Heart left ventricle (tissue), 16 donors: Measurements from ENCODE around the gene C2. TPM values are rescaled to one million over a fixed set of nuclear protein-coding genes. Genes with fewer than 3 reads are reported as not detected.

Experiments
- ATAC-seq, 4 donors: fragments of 200-7000 bp; cut with Tn5 transposase; one replicate each; pipeline ENCODE4 v1.9.1; 2020 to 2022; ENCODE audit warnings: moderate library complexity in 4 of 4, mild to moderate bottlenecking in 3 of 4, moderate number of reproducible peaks in 1 of 4
- DNase-seq, 5 donors: peaks; one replicate each; pipeline ENCODE4 v3.0.0-alpha.2; 2020
- H3K27ac ChIP-seq, 12 donors: fragments of 200-600 bp; sonication (generic) in 4 of 12; one replicate each; pipeline versions ENCODE4 v1.5.0 to v1.8.0; 2016 to 2022; ENCODE audit warnings: mild to moderate bottlenecking in 2 of 12
- H3K27me3 ChIP-seq, 9 donors: fragments of 200-600 bp; sonication (generic) in 2 of 9; one replicate each; pipeline versions ENCODE4 v1.5.1 to v1.8.0; 2016 to 2022; ENCODE audit warnings: mild to moderate bottlenecking in 3 of 9
- H3K36me3 ChIP-seq, 9 donors: fragments of 200-600 bp; sonication (generic) in 2 of 9; one replicate each; pipeline versions ENCODE4 v1.5.0 to v1.8.0; 2018 to 2022; ENCODE audit warnings: mild to moderate bottlenecking in 2 of 9
- H3K4me1 ChIP-seq, 12 donors: fragments of 200-600 bp; sonication (generic) in 4 of 12; one replicate each; pipeline versions ENCODE4 v1.5.0 to v1.8.0; 2016 to 2022; ENCODE audit warnings: mild to moderate bottlenecking in 3 of 12
- H3K4me3 ChIP-seq, 12 donors: fragments of 200-600 bp; sonication (generic) in 4 of 12; one replicate each; pipeline versions ENCODE4 v1.5.0 to v1.8.0; 2017 to 2022; ENCODE audit warnings: mild to moderate bottlenecking in 9 of 12, moderate library complexity in 4 of 12
- H3K9me3 ChIP-seq, 12 donors: fragments of 200-600 bp; sonication (generic) in 4 of 12; one replicate each; pipeline versions ENCODE4 v1.5.0 to v1.8.0; 2016 to 2022; ENCODE audit warnings: mild to moderate bottlenecking in 1 of 12
- CTCF ChIP-seq, 12 donors: fragments of 200-600 bp; sonication (generic) in 4 of 12; IDR thresholded peaks; one replicate each; pipeline versions ENCODE4 v1.5.0 to v1.8.0; 2018 to 2022; ENCODE audit warnings: antibody characterized with exemption in 12 of 12, mild to moderate bottlenecking in 5 of 12
- POLR2A ChIP-seq, 2 donors: fragments of 450-650 bp; IDR thresholded peaks; one replicate each; pipeline ENCODE4 v1.6.1; 2017; ENCODE audit warnings: antibody characterized with exemption in 2 of 2, mild to moderate bottlenecking in 2 of 2, moderate library complexity in 2 of 2
- WGBS, 4 donors: extraction: QIAGEN DNeasy Blood & Tissue Kit in 2 of 4; methylation state at CpG; one replicate each; pipeline versions ENCODE4 v1.1.5 to v1.1.7; 2013 to 2018; 5-methylcytosine and 5-hydroxymethylcytosine counted together
- intact Hi-C, 10 donors: fragments of 100-400 bp; cut with DNase I; formaldehyde crosslinking; loops; one replicate each; pipeline versions ENCODE4 v1.11.1 to v1.14.2; 2022
- polyA plus RNA-seq, 2 donors: library from polyadenylated mRNA; stranded (reverse); fragments of 200-250 nt; gene quantifications; one replicate each; pipeline ENCODE4 v1.2.3, GENCODE V29; 2013
- total RNA-seq, 9 donors: library from RNA; depleted of rRNA in 2 of 9; stranded (reverse); fragments of >200 nt in 2 of 9; fragmentation: NEBNext Ultra II Directional in 3 of 9; extraction: Animal tissue kit (Norgen Biotek cat#: 25700) in 3 of 9; gene quantifications; one replicate each; pipeline versions ENCODE4 v1.1.0 to v1.2.4, GENCODE V29; 2016 to 2023
- donor health status: ischemic (EF 13 %, LVEDD 7.1; RV severe dilation, severe dysfunction).
- donor health status: healthy with polysubstance abuse.
- donor health status: DM: no; HTN: yes; CAD: no.
- donor health status: DM: no; HTN: no; CAD: no.
- donor health status: ischemic (EF 25% LVEDD 6.9; RV normal size, moderate dysfunction).
- donor health status: ischemic (EF 25% LVEDD 5.7; RV mildly dilated, moderate dysfunction).
- donor health status: healthy.
- donor health status: DM: yes; HTN: yes; CAD: no.
- donor health status: ischemic (EF 35%, LVEDD 5.7; RV mildly dilated, moderate dysfunction).
- donor health status: nonischemic (EF 11% LVEDD 7.7; RV severe dilation, severe dysfunction).
- donor health status: DM: yes; HTN: yes; CAD: no.
- donor health status: PGD.
- donor health status: ischemic (EF 29% LVEDD 5.4; RV normal size, mild dysfunction).
- donor health status: nonischemic (EF 23%, LVEDD 6.1; RV moderate dilation, normal function).

The C2 gene
- total and polyA plus RNA-seq, 11 donors, result 0.69 to 103 (median 4.8) TPM

GRCh38 chr6:31948306-31948705, 20.8 kb downstream of the C2 start:
- WGBS, 4 donors, result 80 to 90% (median 84%) methylated on average over 5 of the region's 5 CpGs
- ATAC-seq (no peak), DNase-seq (no peak)
- TF ChIP-seq CTCF (IDR thresholded peaks at IDR 0.05), result no peak
- no peak for TF ChIP-seq POLR2A (IDR thresholded peaks at IDR 0.05)
- Histone ChIP-seq H3K4me1 (peaks cover 0 to 17% (median 0%) of the 10 kb centered on the region in 12 donors), H3K36me3 (peaks cover 0 to 30% (median 20%) of the 10 kb centered on the region in 9 donors), H3K27me3 (peaks cover 0 to 3% (median 0%) of the 10 kb centered on the region in 9 donors), H3K27ac (no peak overlapping the region), H3K4me3 (no peak overlapping the region), H3K9me3 (no peaks in the 10 kb centered on the region)
- intact Hi-C loops, result loop anchor here in 1 of 10 donors (5.0 kb wide), 1 partner anchor 41 kb away; no protein-coding TSS in a partner anchor

GRCh38 chr6:31948753-31949413, 21.4 kb downstream of the C2 start:
- peaks cover 0 to 36% (median 26%) of the 10 kb centered on the region in 9 donors for H3K36me3 ChIP-seq
- TF ChIP-seq POLR2A (IDR thresholded peaks at IDR 0.05) (no peak), CTCF (IDR thresholded peaks at IDR 0.05) (no peak)
- H3K4me1 ChIP-seq, result peaks cover 0 to 17% (median 0%) of the 10 kb centered on the region in 12 donors
- no peaks in the 10 kb centered on the region for H3K9me3 ChIP-seq
- peaks cover 0 to 3% (median 0%) of the 10 kb centered on the region in 9 donors for H3K27me3 ChIP-seq
- ATAC-seq, result no peak
- H3K4me3 ChIP-seq, result no peak overlapping the region
- DNase-seq, result no peak
- intact Hi-C loops, result loop anchor here in 1 of 10 donors (5.0 kb wide), 1 partner anchor 42 kb away; no protein-coding TSS in a partner anchor
- no peak overlapping the region for H3K27ac ChIP-seq
- WGBS, 4 donors, result 84 to 89% (median 86%) methylated on average over 4 to 6 of the region's 6 CpGs

GRCh38 chr6:31949926-31950548, 22.5 kb downstream of the C2 start:
- no peaks in the 10 kb centered on the region for H3K27me3 ChIP-seq
- DNase-seq (no peak), ATAC-seq (no peak)
- no peaks in the 10 kb centered on the region for H3K9me3 ChIP-seq
- H3K36me3 ChIP-seq, result peaks cover 0 to 47% (median 38%) of the 10 kb centered on the region in 9 donors
- 77 to 86% (median 81%) methylated on average over 7 of the region's 7 CpGs for WGBS, 4 donors
- no peak overlapping the region for H3K27ac ChIP-seq
- peaks cover 0 to 15% (median 0%) of the 10 kb centered on the region in 12 donors for H3K4me1 ChIP-seq
- no peak overlapping the region for H3K4me3 ChIP-seq
- intact Hi-C loops, result loop anchor here (5.0 to 10.0 kb wide), 7 partner anchors 43 to 405 kb away; partner anchors contain the start of genes LY6G5C (in 7 of the 10), ZBTB12 (in 5 of the 10), ATP6V1G2 (in 3 of the 10) and DDX39B (in 3 of the 10)
- TF ChIP-seq POLR2A (IDR thresholded peaks at IDR 0.05) (no peak), CTCF (IDR thresholded peaks at IDR 0.05) (no peak)
